Fibroblast of lung (primary cell): Measurements from ENCODE around the gene LRRC15. TPM values are rescaled to one million over a fixed set of nuclear protein-coding genes. Genes with fewer than 3 reads are reported as not detected.
A peak's percentile ranks its signal among the peaks of the same experiment; 100 is the strongest.

Experiments used
- DNase-seq, 2 donors: peaks; one replicate each; pipeline versions ENCODE4 v3.0.0 to v3.0.0-alpha.2; 2010; ENCODE audit warnings: low read depth in 2 of 2
- H2AFZ ChIP-seq: 2 replicates; pipeline ENCODE4 v1.5.1; 2012; ENCODE audit warnings: low read length, control low read depth, inconsistent platforms
- H3K27ac ChIP-seq: 2 replicates; pipeline ENCODE4 v1.5.1; 2011; ENCODE audit warnings: low read length, control low read depth; ENCODE audit not compliant: insufficient read depth
- H3K27me3 ChIP-seq: 2 replicates; pipeline ENCODE4 v1.5.1; 2011; ENCODE audit warnings: mild to moderate bottlenecking, low read length; ENCODE audit not compliant: control insufficient read depth, insufficient read depth
- H3K36me3 ChIP-seq: 2 replicates; pipeline ENCODE4 v1.5.1; 2011; ENCODE audit warnings: low read length; ENCODE audit not compliant: control insufficient read depth, insufficient read depth
- H3K4me1 ChIP-seq: 2 replicates; pipeline ENCODE4 v1.5.1; 2011; ENCODE audit warnings: low read length; ENCODE audit not compliant: control insufficient read depth, insufficient read depth; ENCODE audit errors: extremely low read depth
- H3K4me2 ChIP-seq: 2 replicates; pipeline ENCODE4 v1.5.1; 2011; ENCODE audit warnings: low read length, control low read depth; ENCODE audit not compliant: insufficient read depth; ENCODE audit errors: extremely low read depth
- H3K4me3 ChIP-seq, 4 experiments: fragments of 200-600 bp in 1 of 4; sonication (generic) in 1 of 4; replicated peaks in 1 of 4; 2 replicates each; pipeline ENCODE4 v1.5.1; 2011 to 2016; ENCODE audit warnings: low read length in 4 of 4, low read depth in 3 of 4, mild to moderate bottlenecking in 3 of 4, control low read depth in 2 of 4, inconsistent platforms in 1 of 4, mixed read lengths in 1 of 4; ENCODE audit not compliant: insufficient read depth in 1 of 4; ENCODE audit errors: control extremely low read depth in 1 of 4
- H3K79me2 ChIP-seq: 2 replicates; pipeline ENCODE4 v1.5.1; 2012; ENCODE audit warnings: mild to moderate bottlenecking, low read length, inconsistent platforms; ENCODE audit not compliant: control insufficient read depth, insufficient read depth
- H3K9ac ChIP-seq: 2 replicates; pipeline ENCODE4 v1.5.1; 2011; ENCODE audit warnings: mild to moderate bottlenecking, low read length, control low read depth; ENCODE audit not compliant: insufficient read depth
- H3K9me3 ChIP-seq: 2 replicates; pipeline ENCODE4 v1.5.1; 2012; ENCODE audit warnings: low read depth, low read length; ENCODE audit not compliant: control insufficient read depth, insufficient read depth
- H4K20me1 ChIP-seq: 2 replicates; pipeline ENCODE4 v1.5.1; 2011; ENCODE audit warnings: low read length; ENCODE audit not compliant: control insufficient read depth, insufficient read depth; ENCODE audit errors: extremely low read depth
- CTCF ChIP-seq, 2 donors: IDR thresholded peaks in 1 of 2; conservative IDR thresholded peaks in 1 of 2; 1 replicate in 1 of 2; 2 replicates in 1 of 2; pipeline ENCODE4 v1.5.1; 2011 to 2012; ENCODE audit warnings: low read length in 2 of 2, control low read depth in 1 of 2, inconsistent platforms in 1 of 2, low read depth in 1 of 2, mild to moderate bottlenecking in 1 of 2
- EZH2 ChIP-seq: IDR thresholded peaks from 2 replicates; pipeline ENCODE4 v1.5.1; 2012; ENCODE audit warnings: low read length, control low read depth, mild to moderate bottlenecking; ENCODE audit errors: missing control alignments
- polyA plus RNA-seq, 2 donors: library from polyadenylated mRNA; depleted of rRNA in 1 of 2; stranded (reverse) in 1 of 2; unstranded in 1 of 2; fragments of >200 nt; gene quantifications; 2 replicates each; pipeline ENCODE4 v1.2.1, GENCODE V29; 2011 to 2012; ENCODE audit warnings: missing spikeins in 1 of 2
- total RNA-seq: library from RNA; depleted of rRNA; stranded (reverse); fragments of >200 nt; gene quantifications from 2 replicates; pipeline ENCODE4 v1.2.1, GENCODE V29; 2014

The LRRC15 gene
- total and polyA plus RNA-seq, 2 donors (not counting 1 experiment from before 2014, with no cell fraction given): 0.58 to 2.3 TPM

DNA sequence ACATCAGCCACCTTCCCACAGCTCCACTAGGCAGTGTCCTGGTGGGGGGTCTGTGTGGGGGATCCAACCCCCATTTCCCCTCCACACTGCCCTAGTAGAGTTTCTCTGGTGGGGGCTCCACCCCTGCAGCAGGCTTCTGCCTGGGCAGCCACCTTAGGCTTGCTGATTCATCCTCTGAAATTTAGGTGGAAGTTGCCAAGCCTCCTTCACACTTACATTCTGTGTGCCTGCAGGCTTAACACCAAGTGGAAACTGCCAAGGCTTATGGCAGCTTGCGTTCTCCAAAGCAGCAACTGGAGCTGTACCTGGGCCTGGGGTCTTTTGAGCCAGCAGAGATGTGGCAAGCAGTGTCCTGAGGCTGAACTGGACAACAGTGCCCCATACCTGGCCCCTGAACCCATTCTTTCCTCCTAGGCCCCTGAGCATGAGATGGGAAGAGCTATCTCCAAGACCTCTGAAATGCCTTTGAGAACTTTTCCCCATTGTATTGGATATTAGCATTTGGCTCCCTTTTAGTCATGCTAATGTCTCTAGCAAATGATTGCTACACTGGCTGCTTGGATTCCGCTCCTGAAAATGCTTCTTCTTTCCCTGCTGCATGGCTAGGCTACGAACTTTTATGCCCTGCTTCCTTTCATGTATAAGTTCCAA, 50.9 kb downstream of the LRRC15 start:
- peaks cover 6% of the 10 kb centered on the region for H3K4me1 ChIP-seq
- H3K36me3 ChIP-seq: no peaks in the 10 kb centered on the region
- H3K9me3 ChIP-seq: no peaks in the 10 kb centered on the region
- peaks cover 46% of the 10 kb centered on the region for H3K27me3 ChIP-seq
- TF ChIP-seq CTCF (conservative IDR thresholded peaks at IDR 0.05 in 1 of 2, IDR thresholded peaks at IDR 0.05 in 1 of 2; ENCODE audit: low read depth in 1 of 2, low read length in 2 of 2) (no peak), EZH2 (no peak)
- no peak overlapping the region for H3K9ac ChIP-seq
- H4K20me1 ChIP-seq: no peaks in the 10 kb centered on the region
- peak in 1 of 2 donors; percentile 32 for DNase-seq
- no peak overlapping the region for H3K4me2 ChIP-seq
- no peak overlapping the region for H3K4me3 ChIP-seq
- H3K27ac ChIP-seq: no peak overlapping the region
- H3K79me2 ChIP-seq: no peaks in the 10 kb centered on the region
- H2AFZ ChIP-seq: no peak overlapping the region

GRCh38 chr3:194316918-194317317, 52.6 kb downstream of the LRRC15 start:
- H3K9ac ChIP-seq: no peak overlapping the region
- H2AFZ ChIP-seq: no peak overlapping the region
- H3K4me1 ChIP-seq: peaks cover 6% of the 10 kb centered on the region
- no peak overlapping the region for H3K4me3 ChIP-seq
- no peak overlapping the region for H3K27ac ChIP-seq
- TF ChIP-seq CTCF (conservative IDR thresholded peaks at IDR 0.05 in 1 of 2, IDR thresholded peaks at IDR 0.05 in 1 of 2; ENCODE audit: low read depth in 1 of 2, low read length in 2 of 2) (no peak), EZH2 (no peak)
- no peaks in the 10 kb centered on the region for H3K79me2 ChIP-seq
- H3K27me3 ChIP-seq: peaks cover 57% of the 10 kb centered on the region
- H4K20me1 ChIP-seq: no peaks in the 10 kb centered on the region
- no peaks in the 10 kb centered on the region for H3K36me3 ChIP-seq
- no peak for DNase-seq
- no peak overlapping the region for H3K4me2 ChIP-seq
- H3K9me3 ChIP-seq: no peaks in the 10 kb centered on the region

- no peak overlapping the region for H2AFZ ChIP-seq
- peaks cover 62% of the 10 kb centered on the region for H3K27me3 ChIP-seq
- no peak overlapping the region for H3K9ac ChIP-seq
- peaks cover 6% of the 10 kb centered on the region for H3K4me1 ChIP-seq
- DNase-seq: peak in 1 of 2 donors; percentile 36
- H3K27ac ChIP-seq: no peak overlapping the region
- H4K20me1 ChIP-seq: no peaks in the 10 kb centered on the region
- H3K4me2 ChIP-seq: peak overlapping the region; percentile 84
- TF ChIP-seq CTCF (conservative IDR thresholded peaks at IDR 0.05 in 1 of 2, IDR thresholded peaks at IDR 0.05 in 1 of 2; ENCODE audit: low read depth in 1 of 2, low read length in 2 of 2): no peak
- TF ChIP-seq EZH2: no peak
- no peaks in the 10 kb centered on the region for H3K36me3 ChIP-seq
- H3K4me3 ChIP-seq: peak overlapping the region in 1 of 4 experiments; percentile 54
- no peaks in the 10 kb centered on the region for H3K9me3 ChIP-seq
- H3K79me2 ChIP-seq: no peaks in the 10 kb centered on the region
These were observed 53.6 kb downstream of the LRRC15 start for GRCh38 chr3:194315965-194316361.
